Neural cell (in vitro differentiated cells): Measurements from ENCODE around the gene GPR15LG. TPM values are rescaled to one million over a fixed set of nuclear protein-coding genes. Genes with fewer than 3 reads are reported as not detected.

Experiments
- H2AFZ ChIP-seq: fragments of 200-600, 300-800 bp; sonication (generic), shearing (Covaris generic); 2 replicates; pipeline ENCODE4 v1.6.0; 2014; ENCODE audit warnings: low read depth, mild to moderate bottlenecking, antibody characterized with exemption, low read length, moderate library complexity
- H3F3A ChIP-seq: fragments of 200-600 bp; shearing (Covaris generic); 2 replicates; pipeline ENCODE4 v1.6.1; 2016; ENCODE audit warnings: mild to moderate bottlenecking, moderate library complexity, mixed read lengths, antibody characterized with exemption, low read length; ENCODE audit not compliant: insufficient read depth, poor library complexity, severe bottlenecking
- H3K27ac ChIP-seq: fragments of 200-600, 300-800 bp; sonication (generic), shearing (Covaris generic); 2 replicates; pipeline ENCODE4 v1.5.1; 2014; ENCODE audit warnings: mild to moderate bottlenecking, low read length, moderate library complexity
- H3K27me3 ChIP-seq: fragments of 300-800, 200-600 bp; sonication (generic), shearing (Covaris generic); 2 replicates; pipeline ENCODE4 v1.6.0; 2014; ENCODE audit warnings: mild to moderate bottlenecking, low read depth, low read length, moderate library complexity; ENCODE audit not compliant: insufficient read depth
- H3K36me3 ChIP-seq: fragments of 300-800, 200-600 bp; sonication (generic), shearing (Covaris generic); 2 replicates; pipeline ENCODE4 v1.5.1; 2014; ENCODE audit warnings: mild to moderate bottlenecking, antibody characterized with exemption, low read length, moderate library complexity; ENCODE audit not compliant: insufficient read depth
- H3K4me2 ChIP-seq: fragments of 300-800, 200-600 bp; sonication (generic), shearing (Covaris generic); 2 replicates; pipeline ENCODE4 v1.6.0; 2014; ENCODE audit warnings: mild to moderate bottlenecking, low read length
- H3K4me3 ChIP-seq: fragments of 300-800, 200-600 bp; sonication (generic), shearing (Covaris generic); 2 replicates; pipeline ENCODE4 v1.5.1; 2014; ENCODE audit warnings: mild to moderate bottlenecking, low read length, moderate library complexity
- H3K79me2 ChIP-seq: fragments of 200-600 bp; shearing (Covaris generic); replicated peaks from 2 replicates; pipeline ENCODE4 v1.6.0; 2014; ENCODE audit warnings: mild to moderate bottlenecking, low read length, moderate library complexity; ENCODE audit not compliant: insufficient read depth
- H3K9ac ChIP-seq: fragments of 300-800, 200-600 bp; sonication (generic), shearing (Covaris generic); 2 replicates; pipeline ENCODE4 v1.6.1; 2016; ENCODE audit warnings: mild to moderate bottlenecking, low read length, mixed read lengths
- H3K9me2 ChIP-seq: fragments of 200-600 bp; shearing (Covaris generic); 2 replicates; pipeline ENCODE4 v1.6.1; 2016; ENCODE audit warnings: mild to moderate bottlenecking, low read length, mixed read lengths; ENCODE audit not compliant: insufficient read depth
- H3K9me3 ChIP-seq: fragments of 200-600, 300-800 bp; sonication (generic), shearing (Covaris generic); 2 replicates; pipeline ENCODE4 v1.6.1; 2016; ENCODE audit warnings: mild to moderate bottlenecking, mixed run types, low read length, moderate library complexity, mixed read lengths
- H4K20me1 ChIP-seq: fragments of 200-600 bp; shearing (Covaris generic); 2 replicates; pipeline ENCODE4 v1.6.1; 2016; ENCODE audit warnings: mild to moderate bottlenecking, mixed run types; ENCODE audit not compliant: insufficient read depth
- CTCF ChIP-seq: fragments of 450-650 bp; IDR thresholded peaks from 2 replicates; pipeline ENCODE4 v1.5.1; 2014; ENCODE audit warnings: antibody characterized with exemption, mild to moderate bottlenecking, moderate library complexity; ENCODE audit not compliant: poor library complexity, severe bottlenecking
- EP300 ChIP-seq: fragments of 450-650 bp; conservative IDR thresholded peaks from 2 replicates; pipeline ENCODE4 v1.6.1; 2014; ENCODE audit warnings: antibody characterized with exemption, mild to moderate bottlenecking, moderate library complexity; ENCODE audit not compliant: poor library complexity, severe bottlenecking
- EZH2 ChIP-seq: fragments of 200-600, 300-800 bp; shearing (Covaris generic), sonication (generic); IDR thresholded peaks from 2 replicates; pipeline ENCODE4 v1.6.1; 2014; ENCODE audit warnings: antibody characterized with exemption, low read length, borderline replicate concordance, mild to moderate bottlenecking; ENCODE audit not compliant: insufficient read depth, poor library complexity, severe bottlenecking
- MXI1 ChIP-seq: fragments of 450-650 bp; conservative IDR thresholded peaks from 2 replicates; pipeline ENCODE4 v1.6.1; 2014; ENCODE audit warnings: antibody characterized with exemption, mild to moderate bottlenecking; ENCODE audit not compliant: poor library complexity, severe bottlenecking
- POLR2AphosphoS5 ChIP-seq: IDR thresholded peaks from 2 replicates; pipeline ENCODE4 v1.6.1; 2012
- RAD21 ChIP-seq: fragments of 450-650 bp; conservative IDR thresholded peaks from 2 replicates; pipeline ENCODE4 v1.6.1; 2014; ENCODE audit warnings: antibody characterized with exemption, mild to moderate bottlenecking, moderate library complexity
- SMC3 ChIP-seq: fragments of 450-650 bp; conservative IDR thresholded peaks from 2 replicates; pipeline ENCODE4 v1.6.1; 2014; ENCODE audit warnings: antibody characterized with exemption, mild to moderate bottlenecking, moderate library complexity; ENCODE audit not compliant: poor library complexity
- TAF1 ChIP-seq: IDR thresholded peaks from 2 replicates; pipeline ENCODE4 v1.6.1; 2012; ENCODE audit warnings: low read depth
- polyA plus RNA-seq: library from polyadenylated mRNA; depleted of rRNA; stranded (reverse); fragments of >200 nt; gene quantifications from 2 replicates; pipeline ENCODE4 v1.2.3, GENCODE V29; 2014
- TF ChIP-seq, protein P1 (sequence below): IDR thresholded peaks from 2 replicates; pipeline ENCODE4 v1.6.1; 2012; ENCODE audit warnings: borderline replicate concordance

GPR15LG gene
- polyA plus RNA-seq, 1 donor from 2014 or later: not detected

DNA sequence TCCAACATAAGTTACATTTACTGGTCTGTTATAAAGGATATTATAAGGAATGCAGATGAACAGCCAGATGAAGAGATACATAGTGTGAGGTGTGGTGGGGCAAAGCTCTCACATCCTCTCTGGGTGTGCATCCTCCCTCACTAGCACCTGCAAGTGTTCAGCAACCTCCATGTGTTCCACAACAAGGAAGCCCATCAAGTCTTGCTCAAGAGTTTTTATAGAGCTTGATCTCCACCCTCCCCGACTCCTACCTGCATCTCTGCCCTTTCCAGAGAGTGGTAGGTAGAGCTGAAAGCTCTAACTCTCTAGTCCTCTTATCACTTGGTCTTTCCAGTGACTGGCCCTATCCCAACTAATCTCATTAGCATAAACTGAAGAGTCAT is 46.8 kb upstream of the GPR15LG start:
- Histone ChIP-seq H3F3A (no peaks in the 10 kb centered on the region), H3K36me3 (no peaks in the 10 kb centered on the region), H3K4me2 (no peak overlapping the region), H3K27me3 (no peaks in the 10 kb centered on the region), H3K9me3 (peaks cover 6% of the 10 kb centered on the region), H4K20me1 (no peaks in the 10 kb centered on the region), H3K27ac (no peak overlapping the region), H3K9me2 (no peaks in the 10 kb centered on the region), H3K4me3 (no peak overlapping the region), H3K9ac (no peak overlapping the region), H3K79me2 (no peaks in the 10 kb centered on the region), H2AFZ (no peak overlapping the region)
- TF ChIP-seq EZH2 (no peak), POLR2AphosphoS5 (no peak), EP300 (no peak), TAF1 (no peak), CTCF (no peak)
- TF ChIP-seq, protein P1, sequence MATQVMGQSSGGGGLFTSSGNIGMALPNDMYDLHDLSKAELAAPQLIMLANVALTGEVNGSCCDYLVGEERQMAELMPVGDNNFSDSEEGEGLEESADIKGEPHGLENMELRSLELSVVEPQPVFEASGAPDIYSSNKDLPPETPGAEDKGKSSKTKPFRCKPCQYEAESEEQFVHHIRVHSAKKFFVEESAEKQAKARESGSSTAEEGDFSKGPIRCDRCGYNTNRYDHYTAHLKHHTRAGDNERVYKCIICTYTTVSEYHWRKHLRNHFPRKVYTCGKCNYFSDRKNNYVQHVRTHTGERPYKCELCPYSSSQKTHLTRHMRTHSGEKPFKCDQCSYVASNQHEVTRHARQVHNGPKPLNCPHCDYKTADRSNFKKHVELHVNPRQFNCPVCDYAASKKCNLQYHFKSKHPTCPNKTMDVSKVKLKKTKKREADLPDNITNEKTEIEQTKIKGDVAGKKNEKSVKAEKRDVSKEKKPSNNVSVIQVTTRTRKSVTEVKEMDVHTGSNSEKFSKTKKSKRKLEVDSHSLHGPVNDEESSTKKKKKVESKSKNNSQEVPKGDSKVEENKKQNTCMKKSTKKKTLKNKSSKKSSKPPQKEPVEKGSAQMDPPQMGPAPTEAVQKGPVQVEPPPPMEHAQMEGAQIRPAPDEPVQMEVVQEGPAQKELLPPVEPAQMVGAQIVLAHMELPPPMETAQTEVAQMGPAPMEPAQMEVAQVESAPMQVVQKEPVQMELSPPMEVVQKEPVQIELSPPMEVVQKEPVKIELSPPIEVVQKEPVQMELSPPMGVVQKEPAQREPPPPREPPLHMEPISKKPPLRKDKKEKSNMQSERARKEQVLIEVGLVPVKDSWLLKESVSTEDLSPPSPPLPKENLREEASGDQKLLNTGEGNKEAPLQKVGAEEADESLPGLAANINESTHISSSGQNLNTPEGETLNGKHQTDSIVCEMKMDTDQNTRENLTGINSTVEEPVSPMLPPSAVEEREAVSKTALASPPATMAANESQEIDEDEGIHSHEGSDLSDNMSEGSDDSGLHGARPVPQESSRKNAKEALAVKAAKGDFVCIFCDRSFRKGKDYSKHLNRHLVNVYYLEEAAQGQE: no peak

GRCh38 chr10:84135836-84136235 is 37.8 kb upstream of the GPR15LG start:
- no peak overlapping the region for H2AFZ ChIP-seq
- TF ChIP-seq TAF1 (no peak), EP300 (peak; percentile 95), POLR2AphosphoS5 (peak; percentile 67), RAD21 (no peak), SMC3 (no peak), MXI1 (no peak), CTCF (no peak), EZH2 (no peak)
- TF ChIP-seq, protein P1: no peak
- peak overlapping the region; percentile 24 for H3K4me3 ChIP-seq
- no peaks in the 10 kb centered on the region for H3K9me3 ChIP-seq
- no peaks in the 10 kb centered on the region for H3K36me3 ChIP-seq
- H3K27me3 ChIP-seq: no peaks in the 10 kb centered on the region
- no peaks in the 10 kb centered on the region for H3F3A ChIP-seq
- H3K4me2 ChIP-seq: no peak overlapping the region
- no peak overlapping the region for H3K9ac ChIP-seq
- H3K27ac ChIP-seq: peak overlapping the region; percentile 62
- H3K79me2 ChIP-seq: peaks cover 14% of the 10 kb centered on the region
- H4K20me1 ChIP-seq: no peaks in the 10 kb centered on the region
- no peaks in the 10 kb centered on the region for H3K9me2 ChIP-seq
